ENCODE measurements around the gene H1-8. TPM values are rescaled to one million over a fixed set of nuclear protein-coding genes. Genes with fewer than 3 reads are reported as not detected.
A peak's percentile ranks its signal among the peaks of the same experiment; 100 is the strongest.

The H1-8 gene
- total RNA-seq, 4 donors from 2014 or later: not detected

- Histone ChIP-seq H3K27ac (no peak overlapping the region), H3K4me1 (peaks cover 13 to 54% (median 25%) of the 10 kb centered on the region in 3 donors), H3K27me3 (no peaks in the 10 kb centered on the region), H3K4me3 (no peak overlapping the region), H3K9me3 (no peaks in the 10 kb centered on the region), H3K36me3 (peaks cover 0 to 81% (median 13%) of the 10 kb centered on the region in 3 donors)
- DNase-seq: no peak
- WGBS, 2 donors: 87 to 100% methylated on average over 3 to 6 of the region's 7 CpGs
- intact Hi-C loops (cut with DNase I): no loop called here
- TF ChIP-seq POLR2A (IDR thresholded peaks at IDR 0.05) (no peak), CTCF (IDR thresholded peaks at IDR 0.05) (no peak)
Observed at GRCh38 chr3:129565902-129566301, 22.9 kb downstream of the H1-8 start.

GRCh38 chr3:129567176-129567705, 24.3 kb downstream of the H1-8 start:
- Histone ChIP-seq H3K9me3 (no peaks in the 10 kb centered on the region), H3K27me3 (no peaks in the 10 kb centered on the region), H3K4me3 (no peak overlapping the region), H3K27ac (peak overlapping the region in 1 of 4 donors; percentile 13), H3K36me3 (peaks cover 0 to 91% (median 13%) of the 10 kb centered on the region in 3 donors), H3K4me1 (peaks cover 4 to 40% (median 15%) of the 10 kb centered on the region in 3 donors)
- WGBS, 2 donors: 74 to 76% methylated on average over 9 to 12 of the region's 18 CpGs
- intact Hi-C loops (cut with DNase I): no loop called here
- DNase-seq: no peak
- TF ChIP-seq POLR2A (IDR thresholded peaks at IDR 0.05): no peak
- TF ChIP-seq CTCF (IDR thresholded peaks at IDR 0.05): no peak

- peaks cover 0 to 91% (median 13%) of the 10 kb centered on the region in 3 donors for H3K36me3 ChIP-seq
- intact Hi-C loops (cut with DNase I): no loop called here
- WGBS, 2 donors: 51 to 56% methylated on average over 5 to 6 of the region's 6 CpGs
- peaks cover 4 to 37% (median 15%) of the 10 kb centered on the region in 3 donors for H3K4me1 ChIP-seq
- no peaks in the 10 kb centered on the region for H3K27me3 ChIP-seq
- H3K4me3 ChIP-seq: no peak overlapping the region
- peak overlapping the region in 1 of 4 donors; percentile 13 for H3K27ac ChIP-seq
- no peaks in the 10 kb centered on the region for H3K9me3 ChIP-seq
- TF ChIP-seq POLR2A (IDR thresholded peaks at IDR 0.05) (no peak), CTCF (IDR thresholded peaks at IDR 0.05) (no peak)
- DNase-seq: no peak
Observed at GRCh38 chr3:129567939-129568338, 25.0 kb downstream of the H1-8 start.

- intact Hi-C loops (cut with DNase I): no loop called here
- DNase-seq: no peak
- Histone ChIP-seq H3K27ac (no peak overlapping the region), H3K36me3 (peaks cover 0 to 91% (median 17%) of the 10 kb centered on the region in 3 donors), H3K9me3 (no peaks in the 10 kb centered on the region), H3K27me3 (no peaks in the 10 kb centered on the region), H3K4me1 (peaks cover 0 to 24% (median 10%) of the 10 kb centered on the region in 3 donors), H3K4me3 (no peak overlapping the region)
- TF ChIP-seq POLR2A (IDR thresholded peaks at IDR 0.05) (no peak), CTCF (IDR thresholded peaks at IDR 0.05) (no peak)
- WGBS, 2 donors: 78 to 85% methylated on average over 4 of the region's 7 CpGs
Observed at GRCh38 chr3:129569856-129570255, 26.9 kb downstream of the H1-8 start.

GRCh38 chr3:129571605-129572547, 28.9 kb downstream of the H1-8 start:
- no peak overlapping the region for H3K4me3 ChIP-seq
- no peak for DNase-seq
- WGBS, 2 donors: 87 to 92% methylated on average over 9 to 10 of the region's 22 CpGs
- intact Hi-C loops (cut with DNase I): no loop called here
- H3K4me1 ChIP-seq: peaks cover under 1 to 21% (median 8%) of the 10 kb centered on the region in 3 donors
- no peak overlapping the region for H3K27ac ChIP-seq
- H3K36me3 ChIP-seq: peaks cover 0 to 80% (median 17%) of the 10 kb centered on the region in 3 donors
- TF ChIP-seq POLR2A (IDR thresholded peaks at IDR 0.05) (no peak), CTCF (IDR thresholded peaks at IDR 0.05) (no peak)
- no peaks in the 10 kb centered on the region for H3K9me3 ChIP-seq
- H3K27me3 ChIP-seq: no peaks in the 10 kb centered on the region
